ENCODE data around the gene ENC1.

ENC1 gene

DNA sequence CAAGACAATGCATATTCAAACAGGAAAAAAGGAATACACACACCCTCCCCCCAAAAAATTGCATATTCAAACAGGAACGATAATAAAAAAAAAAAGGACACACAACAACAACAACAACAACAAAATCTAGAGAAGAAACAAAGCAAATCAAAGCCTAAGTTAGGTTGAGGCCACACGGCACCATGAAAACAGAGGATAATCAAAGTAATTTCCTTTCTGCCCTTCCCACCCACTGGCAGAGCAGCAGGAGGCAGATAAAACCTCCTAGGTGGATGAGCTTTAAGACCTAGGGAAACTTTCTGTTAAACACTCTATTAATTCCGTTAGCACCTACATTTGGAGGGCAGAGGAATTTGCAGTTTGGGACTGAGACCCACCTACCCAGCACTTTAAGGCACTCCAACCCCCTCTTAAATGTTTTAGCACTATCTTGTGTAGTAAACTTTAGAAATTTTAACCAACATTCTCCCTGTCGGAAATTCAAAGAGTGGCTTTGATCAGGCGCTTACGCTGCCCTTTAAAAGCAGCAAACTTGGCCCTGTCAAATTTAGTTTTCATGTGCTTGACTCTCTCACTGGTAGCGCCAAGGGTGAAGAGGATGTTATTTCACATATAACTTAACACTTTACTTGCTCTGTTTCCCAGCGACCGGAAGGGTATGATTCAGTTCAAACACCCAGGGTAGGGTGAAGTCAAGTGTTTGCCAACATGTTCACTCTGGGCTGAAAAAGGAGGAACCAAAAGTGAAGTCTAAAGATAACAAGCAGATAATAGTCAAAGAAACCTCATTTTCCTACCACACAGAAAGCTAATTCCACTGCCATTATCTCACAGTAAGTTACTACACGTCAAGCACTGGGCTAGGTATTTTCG, 9.2 kb downstream of the ENC1 start:
- TF ChIP-seq GATA1 (IDR thresholded peaks at IDR 0.05; ENCODE audit: low read depth, low read length) (no peak), POLR2A (IDR thresholded peaks at IDR 0.05; ENCODE audit: low read length) (no peak)
- DNase-seq, result peak; percentile 13 to 17

DNA sequence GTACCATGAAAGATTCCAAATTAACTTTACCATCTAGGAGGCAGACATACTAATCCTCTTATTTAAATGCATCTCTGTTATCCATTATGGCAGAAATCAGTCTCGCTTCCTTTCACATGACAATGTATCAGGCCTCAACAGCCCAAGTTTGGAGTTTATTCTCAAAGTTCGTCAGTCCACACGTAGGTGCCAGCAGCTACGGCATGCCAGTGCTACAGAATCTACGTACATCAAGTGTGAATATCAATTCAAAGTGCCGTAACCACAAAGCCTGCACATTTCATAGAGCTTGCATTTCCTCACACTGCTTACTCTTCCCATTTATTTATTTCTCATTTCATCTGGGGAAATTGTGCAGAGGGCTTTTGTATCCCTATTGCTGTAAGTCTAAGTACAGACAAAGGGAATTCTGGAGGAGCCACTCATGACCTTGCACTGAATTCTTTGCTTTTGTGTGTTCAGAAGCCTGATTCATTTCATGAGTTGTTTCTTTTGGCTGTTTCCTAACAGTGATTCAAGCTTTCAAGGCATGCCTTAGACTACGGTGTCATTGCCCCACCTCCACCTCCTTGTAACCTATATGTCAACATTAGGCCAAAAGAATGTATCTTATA, 10.0 kb downstream of the ENC1 start:
- TF ChIP-seq GATA1 (IDR thresholded peaks at IDR 0.05; ENCODE audit: low read depth, low read length) (no peak), POLR2A (IDR thresholded peaks at IDR 0.05; ENCODE audit: low read length) (no peak)
- DNase-seq, result no peak

DNA sequence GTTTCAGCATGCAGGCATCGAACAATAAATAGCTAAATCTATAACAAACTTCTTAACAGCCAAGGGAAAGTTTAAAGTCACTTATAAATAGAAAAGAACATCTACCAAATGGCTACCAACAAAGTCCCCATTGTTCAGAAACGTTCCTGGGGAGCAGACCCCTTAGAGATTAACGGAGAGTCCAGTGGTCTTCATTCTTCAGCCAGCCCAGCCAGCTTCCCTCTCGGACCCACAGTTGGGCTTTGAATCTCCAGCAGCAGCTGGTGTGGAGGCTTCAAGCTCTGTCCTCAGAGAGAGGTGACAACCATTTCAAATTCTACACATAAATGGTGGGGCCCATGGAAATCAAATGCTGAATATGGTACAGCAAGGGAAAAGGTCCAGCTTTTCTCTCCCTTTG, 11.2 kb downstream of the ENC1 start:
- no peak for TF ChIP-seq GATA1 (IDR thresholded peaks at IDR 0.05; ENCODE audit: low read depth, low read length)
- TF ChIP-seq POLR2A (IDR thresholded peaks at IDR 0.05; ENCODE audit: low read length), result no peak
- DNase-seq, result no peak

DNA sequence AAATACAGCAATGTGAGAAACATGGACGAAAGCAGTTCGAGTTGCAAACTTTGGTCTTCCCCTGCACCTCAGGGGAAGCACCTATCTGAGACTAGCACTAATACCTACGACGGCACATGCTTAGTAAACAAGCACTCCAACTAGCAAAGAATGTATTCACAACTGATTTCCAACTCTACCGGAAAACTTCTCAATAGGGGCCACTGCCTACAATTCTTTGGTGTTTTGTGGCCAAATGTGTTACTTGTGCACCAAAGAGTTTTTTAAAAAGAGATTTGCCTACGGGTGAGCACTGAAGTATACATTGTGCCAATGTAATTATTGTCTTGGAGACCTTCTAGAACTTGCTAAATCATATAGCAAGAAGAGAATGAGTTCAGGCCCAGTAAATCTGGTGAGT, 12.2 kb downstream of the ENC1 start:
- TF ChIP-seq POLR2A (IDR thresholded peaks at IDR 0.05; ENCODE audit: low read length), result no peak
- TF ChIP-seq GATA1 (IDR thresholded peaks at IDR 0.05; ENCODE audit: low read depth, low read length), result no peak
- DNase-seq, result no peak

DNA sequence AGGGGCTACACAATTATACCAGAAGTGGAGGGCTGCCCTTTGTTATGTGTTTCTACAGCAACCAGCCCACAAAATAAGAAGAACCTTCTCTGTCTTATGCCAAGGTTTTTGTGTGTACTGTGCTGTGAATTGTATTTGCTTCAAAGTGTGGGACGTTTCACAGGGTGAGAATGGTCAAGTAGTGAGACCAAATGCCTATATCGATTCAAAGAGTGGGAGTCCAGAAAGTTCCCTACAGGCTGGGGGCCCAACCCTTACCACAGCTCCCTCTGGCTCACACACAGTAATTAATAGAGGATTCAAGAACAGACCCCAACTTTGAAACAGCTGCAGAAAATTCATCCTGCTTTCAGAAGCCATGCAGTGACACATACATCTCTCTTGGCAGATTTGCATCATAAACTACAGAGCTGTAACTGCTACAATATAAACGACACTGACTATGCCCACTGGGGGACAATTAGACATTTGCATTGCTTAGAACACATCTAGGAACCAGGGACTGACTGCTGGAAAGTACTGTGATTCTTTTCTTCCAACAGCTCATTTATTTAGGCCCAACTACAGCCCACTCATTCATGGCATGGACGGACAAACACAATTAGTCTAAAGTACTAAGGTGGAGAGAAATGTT, 12.8 kb downstream of the ENC1 start:
- TF ChIP-seq POLR2A (IDR thresholded peaks at IDR 0.05; ENCODE audit: low read length) (no peak), GATA1 (IDR thresholded peaks at IDR 0.05; ENCODE audit: low read depth, low read length) (no peak)
- DNase-seq, result no peak

DNA sequence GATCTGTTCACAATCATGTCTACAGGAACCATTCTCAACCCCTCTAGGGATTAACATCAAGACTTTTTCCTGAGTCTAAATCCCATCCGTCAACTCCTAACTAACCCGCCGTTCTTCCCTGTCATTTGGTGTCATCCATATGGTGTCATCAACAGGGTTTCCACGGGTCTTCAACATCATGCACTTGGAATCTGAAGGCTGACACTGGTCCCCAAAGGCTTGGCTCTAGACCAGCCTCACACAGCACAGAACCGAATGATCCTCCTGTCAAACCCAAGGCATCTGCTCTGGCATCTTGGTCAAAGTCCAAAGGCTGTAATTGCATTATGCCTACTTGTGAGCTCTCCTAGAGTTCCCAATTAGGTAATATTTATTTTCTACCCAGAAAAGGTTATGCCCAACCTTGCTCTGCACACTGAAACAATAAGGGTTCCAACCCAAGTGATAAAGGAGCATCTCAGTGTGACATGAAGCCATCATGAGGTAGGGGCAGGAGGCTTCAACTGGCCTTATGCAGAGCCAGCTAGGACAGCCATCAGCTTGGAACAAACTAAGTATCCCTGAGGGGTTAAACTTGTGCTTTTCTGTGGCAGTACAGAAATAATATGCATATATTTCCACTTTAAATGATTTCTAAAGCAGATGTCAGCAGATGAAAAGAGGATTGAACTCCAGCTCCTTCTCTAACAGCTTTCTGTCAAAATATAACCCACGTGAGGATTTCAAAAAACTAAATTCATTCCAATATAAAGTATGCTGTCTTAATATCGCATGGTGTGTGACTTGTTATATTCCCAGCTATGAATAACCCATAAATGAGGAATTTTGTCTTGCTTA, 13.9 kb downstream of the ENC1 start:
- no peak for DNase-seq
- TF ChIP-seq GATA1 (IDR thresholded peaks at IDR 0.05; ENCODE audit: low read depth, low read length), result no peak
- no peak for TF ChIP-seq POLR2A (IDR thresholded peaks at IDR 0.05; ENCODE audit: low read length)

DNA sequence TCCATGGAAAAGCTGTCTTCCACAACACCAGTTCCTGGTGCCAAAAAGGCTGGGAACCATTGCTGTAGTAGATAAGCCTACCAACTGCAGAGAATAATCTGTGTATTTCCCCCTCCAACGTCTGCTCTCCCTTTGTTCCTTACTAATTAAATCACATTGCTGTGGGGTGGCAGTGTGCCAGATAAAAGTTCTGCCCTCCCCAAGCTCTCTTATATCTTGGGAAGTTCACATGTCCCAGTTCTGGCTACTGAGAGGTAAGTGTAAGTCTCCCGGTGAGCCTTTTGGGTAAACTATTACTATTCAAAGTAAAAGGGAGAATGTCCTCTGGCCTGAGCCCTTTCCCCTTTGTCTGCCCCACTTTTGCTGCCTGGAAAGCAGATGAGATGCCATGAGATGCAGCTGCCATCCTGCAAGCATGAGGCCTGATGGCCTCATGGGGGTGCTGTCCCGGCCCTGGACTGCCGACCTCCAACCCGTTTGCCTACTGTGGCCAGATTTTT, 14.7 kb downstream of the ENC1 start:
- TF ChIP-seq GATA1 (IDR thresholded peaks at IDR 0.05; ENCODE audit: low read depth, low read length) (no peak), POLR2A (IDR thresholded peaks at IDR 0.05; ENCODE audit: low read length) (no peak)
- DNase-seq, result no peak

DNA sequence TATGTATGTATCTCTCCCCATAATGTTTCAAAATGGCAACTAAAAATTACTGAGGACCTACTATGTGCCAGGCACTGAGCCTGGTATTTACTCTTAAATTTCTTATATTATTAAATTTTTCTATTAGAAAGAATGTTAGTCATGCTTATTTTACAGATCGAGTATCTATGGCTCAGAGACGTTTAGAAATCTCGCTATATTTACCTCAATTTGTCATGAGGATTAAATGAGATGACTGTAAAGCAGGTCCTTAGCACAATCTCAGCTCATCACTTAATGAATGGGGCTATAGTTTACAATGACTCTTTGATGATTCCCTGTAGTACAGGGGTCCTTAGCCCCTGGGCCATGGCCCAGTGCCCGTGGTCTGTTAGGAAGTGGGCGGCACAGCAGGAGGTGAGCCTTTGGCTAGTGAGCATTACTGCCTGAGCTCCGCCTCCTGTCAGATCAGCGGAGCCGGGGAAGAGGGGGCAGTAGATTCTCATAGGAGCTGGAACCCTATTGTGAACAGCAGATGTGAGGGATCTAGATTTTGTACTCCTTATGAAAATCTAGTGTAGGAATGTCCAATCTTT, 15.5 kb downstream of the ENC1 start:
- TF ChIP-seq GATA1 (IDR thresholded peaks at IDR 0.05; ENCODE audit: low read depth, low read length) (no peak), POLR2A (IDR thresholded peaks at IDR 0.05; ENCODE audit: low read length) (no peak)
- no peak for DNase-seq

DNA sequence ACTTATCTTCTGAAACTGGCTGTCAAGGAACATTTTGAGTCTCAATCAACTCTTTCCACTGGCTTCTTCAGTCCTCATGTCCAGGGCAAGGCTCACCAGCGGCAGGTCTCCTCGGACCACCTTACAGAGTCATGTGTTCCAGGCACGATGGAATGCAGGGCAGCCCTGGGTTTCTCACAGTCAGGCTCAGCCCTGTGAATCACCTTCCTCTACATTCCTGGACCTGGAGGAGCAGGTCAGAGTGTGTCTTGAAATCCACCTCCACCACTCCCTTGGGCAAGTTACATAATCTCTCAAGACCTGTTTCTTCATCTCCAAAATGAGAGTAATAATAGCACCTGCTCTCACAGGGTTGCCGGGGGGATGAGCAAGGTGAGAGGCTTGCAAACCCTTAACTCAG, 16.0 kb downstream of the ENC1 start:
- DNase-seq, result no peak
- no peak for TF ChIP-seq GATA1 (IDR thresholded peaks at IDR 0.05; ENCODE audit: low read depth, low read length)
- no peak for TF ChIP-seq POLR2A (IDR thresholded peaks at IDR 0.05; ENCODE audit: low read length)

DNA sequence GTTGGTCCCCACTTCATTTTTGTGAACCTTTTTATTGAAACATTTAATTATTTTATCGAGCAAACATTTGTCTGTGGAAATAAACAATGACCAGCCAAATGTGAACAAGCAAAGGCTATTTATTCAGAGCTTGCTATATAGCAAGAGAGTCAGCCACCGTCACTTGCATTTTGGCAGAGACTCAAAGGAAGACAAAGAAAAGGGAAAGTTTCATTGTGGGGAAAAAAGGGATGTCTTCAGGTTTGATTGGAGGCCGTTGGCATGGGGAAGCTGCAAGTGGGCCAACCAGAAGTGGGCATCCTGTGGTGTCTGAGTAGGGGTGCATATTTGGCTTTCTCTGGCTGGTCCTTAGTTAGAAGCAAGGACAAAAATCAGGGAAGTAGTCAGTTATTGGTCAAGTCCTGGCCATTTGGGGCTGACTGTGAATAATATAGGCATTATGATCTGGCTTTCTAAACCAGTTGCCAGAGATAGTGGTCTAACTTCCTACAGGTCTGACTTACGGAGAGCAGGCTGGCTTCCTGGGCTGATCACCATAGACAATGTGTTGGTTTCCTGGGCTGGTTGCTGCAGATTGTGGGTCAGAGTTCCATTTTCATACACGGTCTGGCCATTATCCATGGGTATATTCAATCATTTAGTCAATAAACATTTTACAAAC, 16.6 kb downstream of the ENC1 start:
- DNase-seq, result no peak

DNA sequence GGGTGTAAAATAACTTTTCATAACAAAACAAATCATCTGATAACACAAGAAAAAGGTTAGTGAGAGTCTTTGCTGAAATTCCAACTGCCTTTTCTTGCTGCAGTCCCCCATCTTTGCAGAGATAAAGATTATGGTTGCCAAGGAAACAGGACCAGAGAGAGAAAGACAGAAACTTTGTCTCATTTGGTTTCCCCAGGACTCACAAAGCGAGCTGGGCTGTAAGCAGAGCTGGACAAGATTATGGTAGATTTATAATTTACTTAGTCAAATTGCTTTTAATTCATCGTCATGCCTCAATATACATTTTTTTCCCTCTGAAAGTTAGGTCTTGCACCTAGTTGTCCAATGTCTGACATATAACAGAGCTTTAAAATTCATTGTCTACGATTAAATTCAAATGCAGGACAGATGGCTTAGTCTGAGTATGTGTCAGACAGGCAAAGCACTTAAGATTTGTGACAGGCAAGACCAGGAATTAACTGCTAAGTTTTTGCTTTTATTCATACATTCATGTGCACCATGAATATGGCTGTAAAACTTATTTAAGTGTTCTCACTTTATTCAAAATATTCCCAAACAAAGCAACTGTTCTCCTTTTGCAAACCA, 17.4 kb downstream of the ENC1 start:
- TF ChIP-seq POLR2A (IDR thresholded peaks at IDR 0.05; ENCODE audit: low read length), result no peak
- TF ChIP-seq GATA1 (IDR thresholded peaks at IDR 0.05; ENCODE audit: low read depth, low read length), result no peak
- DNase-seq, result no peak

More for the DNA sequence above, 16.6 kb downstream of the ENC1 start:
- TF ChIP-seq POLR2A (IDR thresholded peaks at IDR 0.05; ENCODE audit: low read length) (no peak), GATA1 (IDR thresholded peaks at IDR 0.05; ENCODE audit: low read depth, low read length) (no peak)

DNA sequence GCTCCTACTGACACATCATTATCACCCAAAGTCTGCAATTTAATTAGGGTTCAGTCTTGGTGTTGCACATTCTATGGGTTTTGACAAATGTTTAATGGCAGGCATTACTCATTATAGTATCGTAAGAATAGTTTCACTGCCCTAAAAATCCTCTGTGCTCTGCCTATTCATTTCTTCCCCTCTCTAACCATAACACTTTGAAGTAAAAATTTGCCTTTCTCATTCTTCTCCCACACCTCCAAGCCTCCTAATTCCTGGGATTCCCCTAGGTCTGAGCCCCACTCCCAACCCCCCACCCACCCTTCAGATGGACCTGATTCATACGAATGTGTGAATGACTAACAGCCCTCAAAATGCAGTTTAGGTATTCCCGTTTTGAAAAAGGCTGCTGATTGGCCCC, 18.4 kb downstream of the ENC1 start:
- no peak for DNase-seq
- no peak for TF ChIP-seq GATA1 (IDR thresholded peaks at IDR 0.05; ENCODE audit: low read depth, low read length)
- TF ChIP-seq POLR2A (IDR thresholded peaks at IDR 0.05; ENCODE audit: low read length), result no peak
